Measurements from ENCODE around the gene LIPM.

DNA sequence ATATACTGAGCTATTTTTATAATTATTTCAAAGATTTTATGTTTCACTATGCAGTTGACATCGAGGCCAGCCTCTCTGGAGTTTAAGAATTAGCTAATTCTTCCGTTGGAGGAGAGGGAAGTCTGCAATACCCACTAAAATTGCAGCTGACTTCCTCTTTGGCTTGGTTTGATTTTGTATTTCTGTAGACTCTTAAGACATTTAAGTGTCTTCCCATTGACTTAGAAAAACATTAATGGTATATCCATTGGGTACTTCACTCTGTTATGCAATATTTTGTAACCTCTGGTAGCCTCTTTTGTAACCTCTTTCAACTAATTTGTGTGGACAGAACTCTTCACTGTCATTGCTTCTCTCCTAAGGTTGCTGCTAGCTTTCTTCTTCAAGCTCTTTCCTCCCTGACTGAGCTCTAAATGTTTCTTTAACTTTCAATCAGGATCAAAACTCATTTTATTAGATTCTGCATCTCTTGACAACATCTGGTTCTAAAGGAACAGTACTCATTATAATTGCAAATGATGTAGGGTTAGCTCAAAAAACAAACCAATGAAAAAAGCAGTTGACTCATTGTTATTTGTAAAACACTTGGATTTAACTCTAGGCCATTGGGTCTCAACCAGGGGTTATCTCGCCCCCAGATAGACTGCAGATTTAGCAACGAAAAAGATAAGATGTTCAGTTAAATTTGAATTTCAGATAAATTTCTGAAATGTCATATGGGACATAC, 50.8 kb downstream of the LIPM start:
- TF ChIP-seq GATA2 (IDR thresholded peaks at IDR 0.05; ENCODE audit: low read depth, low read length) = no peak
- TF ChIP-seq GATA3 (IDR thresholded peaks at IDR 0.05; ENCODE audit: low read depth, low read length) = no peak
